Skeletal muscle tissue (tissue), 4 donors: ENCODE data around the gene FDXR. TPM values are rescaled to one million over a fixed set of nuclear protein-coding genes. Genes with fewer than 3 reads are reported as not detected.

Experiments used
- H3K27ac ChIP-seq: one replicate; pipeline ENCODE4 v1.7.0; 2013; ENCODE audit warnings: mild to moderate bottlenecking, low read depth, low read length, inconsistent platforms
- H3K27me3 ChIP-seq, 3 donors: one replicate each; pipeline ENCODE4 v1.7.0; 2013; ENCODE audit warnings: low read length in 3 of 3; ENCODE audit not compliant: control insufficient read depth in 3 of 3, insufficient read depth in 3 of 3
- H3K36me3 ChIP-seq, 3 donors: one replicate each; pipeline ENCODE4 v1.7.0; 2013; ENCODE audit warnings: low read length in 3 of 3; ENCODE audit not compliant: control insufficient read depth in 3 of 3, insufficient read depth in 3 of 3
- H3K4me1 ChIP-seq, 3 donors: one replicate each; pipeline ENCODE4 v1.7.0; 2013; ENCODE audit warnings: low read length in 3 of 3, mild to moderate bottlenecking in 3 of 3; ENCODE audit not compliant: control insufficient read depth in 3 of 3, insufficient read depth in 3 of 3
- H3K4me3 ChIP-seq, 3 donors: one replicate each; pipeline ENCODE4 v1.7.0; 2013; ENCODE audit warnings: low read length in 3 of 3
- H3K9ac ChIP-seq, 3 donors: one replicate each; pipeline ENCODE4 v1.7.0; 2013; ENCODE audit warnings: low read length in 3 of 3, mild to moderate bottlenecking in 3 of 3, moderate library complexity in 2 of 3, low read depth in 1 of 3
- H3K9me3 ChIP-seq, 3 donors: one replicate each; pipeline ENCODE4 v1.7.0; 2013; ENCODE audit warnings: low read length in 3 of 3; ENCODE audit not compliant: control insufficient read depth in 3 of 3
- total RNA-seq: library from RNA; depleted of rRNA; stranded (reverse); fragments of >200 nt; gene quantifications from one replicate; pipeline ENCODE4 v1.2.3, GENCODE V29; 2014
- donor health status: Osteomylitis.

The FDXR gene
- total RNA-seq, 1 donor from 2014 or later: 3.7 TPM

DNA sequence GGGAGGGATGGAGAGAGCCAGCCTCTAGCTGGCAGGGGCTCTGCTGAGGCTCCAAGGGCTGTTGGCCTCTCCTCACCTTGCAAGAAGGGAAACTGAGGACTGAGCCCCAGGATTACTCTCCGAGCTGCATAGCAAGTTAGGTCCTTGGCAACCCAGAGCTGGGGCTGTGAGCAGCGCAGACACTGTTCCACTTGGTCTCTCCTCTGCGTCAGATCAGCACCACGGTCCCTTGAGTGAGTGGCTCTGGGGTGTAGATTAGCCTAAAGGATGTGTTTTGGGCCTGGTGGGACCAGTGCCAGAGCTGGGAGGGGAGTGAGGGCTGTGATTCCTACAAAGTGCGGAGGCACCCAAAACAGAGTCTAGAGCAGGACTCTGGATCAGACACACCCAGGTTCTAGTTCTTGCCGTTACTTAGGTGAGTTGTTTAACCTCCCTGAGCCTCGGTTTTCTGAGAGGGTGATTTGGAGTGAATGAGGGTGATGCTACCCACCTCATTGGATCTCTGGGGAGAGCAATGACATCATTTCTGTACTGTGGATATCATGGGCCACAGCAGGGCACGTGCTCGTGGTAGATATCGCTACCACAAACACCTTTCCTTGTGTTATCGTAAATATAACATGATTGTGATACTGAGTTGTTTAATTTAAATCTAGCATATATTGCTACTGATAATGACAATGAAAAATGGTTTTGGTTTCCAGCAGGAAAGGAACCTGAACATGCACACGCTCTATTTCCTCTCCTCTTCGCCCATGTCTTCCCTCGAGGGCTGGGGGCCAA lies 28.8 kb upstream of the FDXR start:
- no peak overlapping the region for H3K4me3 ChIP-seq
- H3K9me3 ChIP-seq: no peaks in the 10 kb centered on the region
- H3K27me3 ChIP-seq: peaks cover 28 to 33% (median 32%) of the 10 kb centered on the region in 3 donors
- H3K27ac ChIP-seq: no peak overlapping the region
- no peaks in the 10 kb centered on the region for H3K36me3 ChIP-seq
- H3K4me1 ChIP-seq: no peaks in the 10 kb centered on the region
- H3K9ac ChIP-seq: no peak overlapping the region

DNA sequence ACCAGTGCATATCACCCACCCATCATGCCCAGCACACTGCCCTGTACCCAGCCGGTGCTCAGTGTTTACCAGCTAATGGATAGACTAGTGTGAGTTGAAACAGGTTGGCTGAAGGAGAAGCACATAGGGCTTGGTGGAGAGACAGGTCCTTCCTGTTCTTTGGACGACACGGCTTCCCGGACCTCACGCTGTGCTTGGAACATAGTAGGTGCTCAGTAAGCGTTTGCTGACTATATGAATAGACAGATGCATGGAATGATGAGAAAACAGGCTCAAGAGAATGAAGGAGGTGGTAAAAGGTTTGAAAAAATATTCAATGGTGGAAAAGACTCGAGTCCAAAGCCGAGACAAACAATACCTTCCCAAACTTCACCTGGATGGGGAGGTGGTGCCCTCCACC lies 27.4 kb upstream of the FDXR start:
- H3K27me3 ChIP-seq: peaks cover 34 to 45% (median 35%) of the 10 kb centered on the region in 3 donors
- no peaks in the 10 kb centered on the region for H3K9me3 ChIP-seq
- H3K27ac ChIP-seq: no peak overlapping the region
- no peaks in the 10 kb centered on the region for H3K4me1 ChIP-seq
- no peaks in the 10 kb centered on the region for H3K36me3 ChIP-seq
- H3K9ac ChIP-seq: no peak overlapping the region
- no peak overlapping the region for H3K4me3 ChIP-seq

DNA sequence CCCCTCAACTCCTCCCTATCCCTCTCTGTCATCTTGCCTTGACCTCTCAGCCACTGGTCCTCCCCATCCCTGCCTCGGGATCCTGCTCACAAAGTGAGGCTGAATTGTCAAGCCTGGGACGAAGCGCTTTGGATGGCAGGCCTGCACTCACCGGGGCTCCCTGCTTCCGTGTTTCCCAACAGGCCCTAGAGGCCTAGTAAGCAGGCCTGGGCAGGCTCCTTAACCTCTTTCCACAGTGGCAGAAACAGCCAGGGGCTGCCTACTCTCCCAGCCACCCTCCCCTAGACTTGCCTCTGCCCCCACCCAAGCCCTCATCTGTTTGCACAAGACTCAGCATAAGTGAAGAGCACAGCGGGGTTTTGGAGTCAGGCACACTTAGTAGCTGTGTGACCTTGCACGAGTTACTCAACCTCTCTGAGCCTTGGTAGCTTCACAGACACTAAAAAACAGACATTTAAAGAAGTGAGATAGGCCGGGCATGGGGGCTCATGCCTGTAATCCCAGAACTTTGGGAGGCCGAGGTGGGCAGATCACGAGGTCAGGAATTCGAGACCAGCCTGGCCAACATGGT lies 25.7 kb upstream of the FDXR start:
- no peak overlapping the region for H3K4me3 ChIP-seq
- peaks cover 29 to 48% (median 34%) of the 10 kb centered on the region in 3 donors for H3K27me3 ChIP-seq
- H3K9ac ChIP-seq: no peak overlapping the region
- H3K27ac ChIP-seq: no peak overlapping the region
- no peaks in the 10 kb centered on the region for H3K36me3 ChIP-seq
- peaks cover 0 to 2% (median 0%) of the 10 kb centered on the region in 3 donors for H3K4me1 ChIP-seq
- no peaks in the 10 kb centered on the region for H3K9me3 ChIP-seq

- Histone ChIP-seq H3K4me1 (peaks cover 0 to 3% (median 3%) of the 10 kb centered on the region in 3 donors), H3K36me3 (no peaks in the 10 kb centered on the region), H3K27me3 (peaks cover 35 to 59% (median 44%) of the 10 kb centered on the region in 3 donors), H3K4me3 (no peak overlapping the region), H3K9me3 (no peaks in the 10 kb centered on the region), H3K27ac (no peak overlapping the region), H3K9ac (no peak overlapping the region)
Measured at GRCh38 chr17:74893936-74894671, 21.3 kb upstream of the FDXR start.

DNA sequence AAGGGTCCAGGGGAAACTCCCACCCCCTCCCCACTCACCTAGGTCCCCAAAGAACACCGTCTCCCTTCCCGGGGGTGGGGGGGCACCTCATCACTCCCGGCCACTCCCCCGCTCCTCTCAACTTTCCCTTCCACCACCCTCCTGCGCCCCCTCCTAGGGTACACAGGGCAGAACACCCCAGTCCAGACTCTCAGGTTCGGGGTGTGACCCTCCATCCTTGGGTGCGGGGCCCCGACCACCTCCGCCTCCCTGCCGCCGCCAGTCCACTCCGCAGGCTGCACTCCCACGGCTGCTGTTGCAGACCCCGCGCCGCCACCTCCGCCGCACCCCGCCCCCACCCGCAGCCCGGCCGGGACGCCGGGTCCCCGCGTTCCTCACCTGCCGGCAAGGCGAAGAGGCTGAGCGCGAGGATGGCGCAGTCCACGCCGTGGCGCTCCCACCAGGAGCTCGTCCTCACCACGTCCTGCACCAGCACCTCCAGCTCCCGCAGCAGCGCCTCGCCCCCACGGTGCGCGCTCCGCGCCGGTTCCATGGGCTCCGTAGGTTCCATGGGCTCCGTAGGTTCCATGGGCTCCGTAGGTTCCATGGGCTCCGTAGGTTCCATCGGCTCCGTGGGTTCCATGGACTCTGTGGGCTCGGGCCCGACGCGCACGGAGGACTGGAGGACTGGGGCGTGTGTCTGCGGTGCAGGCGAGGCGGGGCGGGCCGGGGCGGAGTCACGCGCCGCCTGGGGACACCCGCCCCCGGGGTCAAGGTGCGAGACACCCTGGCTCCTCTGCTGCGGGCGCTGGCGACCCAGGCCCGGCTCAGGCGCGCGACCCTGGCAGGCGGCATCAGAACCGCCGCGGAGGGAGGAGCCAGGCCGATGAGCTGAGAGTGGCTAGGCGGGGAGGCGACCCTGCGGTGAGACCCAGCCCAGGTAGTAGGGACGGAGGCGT lies 20.4 kb upstream of the FDXR start, which contains the start of gene FADS6:
Gene FADS6, minus strand, starts transcription at position 660 of the 938 bp plus-strand sequence. Its CDS starts 38 bp downstream, at position 622.
- Histone ChIP-seq H3K9ac (no peak within 1 kb of the TSS), H3K27me3 (peaks cover 35 to 67% (median 52%) of the 10 kb centered on the region in 3 donors), H3K4me1 (peaks cover 0 to 3% (median 3%) of the 10 kb centered on the region in 3 donors), H3K4me3 (peak within 1 kb of the TSS in 1 of 3 donors; percentile 43), H3K27ac (no peak within 1 kb of the TSS), H3K36me3 (no peaks in the 10 kb centered on the region), H3K9me3 (no peaks in the 10 kb centered on the region)

DNA sequence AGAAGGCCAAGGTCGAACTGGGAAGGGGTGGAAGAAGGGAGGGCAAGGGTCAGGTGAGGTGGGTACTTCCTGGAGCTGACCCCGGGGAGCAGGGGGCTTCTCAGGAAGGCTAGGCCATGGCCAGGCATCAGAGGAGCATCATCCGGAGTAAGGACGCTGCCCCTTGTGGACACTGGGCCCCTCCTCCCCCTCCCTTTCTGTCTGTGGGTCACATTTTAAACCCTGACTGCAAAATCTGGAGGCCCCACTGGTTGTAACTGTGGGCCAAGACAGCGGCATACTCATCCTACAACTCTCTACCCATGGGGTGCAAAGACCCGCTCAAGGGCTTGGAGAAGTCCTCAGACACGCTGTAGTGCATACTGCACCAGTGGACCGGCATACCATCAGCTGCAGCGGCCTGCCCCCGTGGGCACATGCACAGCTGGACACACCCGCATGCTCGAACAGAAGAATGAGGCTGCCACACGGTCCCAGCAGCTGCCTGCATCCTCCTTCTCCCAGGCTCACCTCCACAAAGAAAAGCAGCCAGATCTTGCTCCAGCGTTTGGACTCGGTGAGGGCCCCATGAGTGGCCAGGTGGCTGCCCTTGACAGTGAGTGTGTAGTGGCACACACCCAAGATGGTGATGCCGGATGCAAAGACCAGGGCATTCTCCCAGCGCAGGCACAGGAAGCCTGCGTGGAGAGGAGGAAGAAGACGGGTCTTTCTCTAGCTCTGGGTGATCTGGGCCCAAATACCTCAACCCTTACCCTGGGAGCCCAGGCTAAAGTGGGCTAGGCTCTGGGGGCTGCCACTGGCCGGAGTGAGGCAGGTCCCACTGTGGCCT lies 19.4 kb upstream of the FDXR start:
- H3K27me3 ChIP-seq: peaks cover 38 to 68% (median 53%) of the 10 kb centered on the region in 3 donors
- H3K4me1 ChIP-seq: peaks cover 0 to 3% (median 3%) of the 10 kb centered on the region in 3 donors
- H3K27ac ChIP-seq: no peak overlapping the region
- no peaks in the 10 kb centered on the region for H3K9me3 ChIP-seq
- H3K4me3 ChIP-seq: no peak overlapping the region
- H3K36me3 ChIP-seq: no peaks in the 10 kb centered on the region
- no peak overlapping the region for H3K9ac ChIP-seq

DNA sequence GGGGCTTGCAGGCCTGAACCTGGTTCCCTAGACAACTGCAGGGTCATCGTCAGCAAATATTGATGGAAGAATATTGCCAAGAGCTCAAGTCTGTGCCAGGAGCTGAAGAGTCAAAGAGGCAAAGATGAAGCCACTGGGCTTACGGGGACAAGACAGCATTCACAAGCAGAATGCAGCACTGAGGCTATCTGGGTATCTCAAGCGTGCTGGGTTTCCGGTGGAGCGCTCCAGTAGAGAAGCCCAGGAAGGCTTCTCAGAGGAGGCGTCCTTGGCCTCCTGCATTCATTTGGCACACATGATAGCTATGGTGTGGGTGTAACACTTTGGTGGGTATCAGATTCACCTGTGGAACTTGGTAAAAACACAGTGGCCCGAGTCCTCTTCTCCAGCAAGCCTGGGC lies 17.8 kb upstream of the FDXR start:
- peaks cover 0 to 3% (median 3%) of the 10 kb centered on the region in 3 donors for H3K4me1 ChIP-seq
- no peak overlapping the region for H3K27ac ChIP-seq
- H3K9ac ChIP-seq: no peak overlapping the region
- H3K36me3 ChIP-seq: no peaks in the 10 kb centered on the region
- no peaks in the 10 kb centered on the region for H3K9me3 ChIP-seq
- H3K4me3 ChIP-seq: no peak overlapping the region
- peaks cover 40 to 60% (median 51%) of the 10 kb centered on the region in 3 donors for H3K27me3 ChIP-seq

GRCh38 chr17:74888469-74888868 lies 15.7 kb upstream of the FDXR start:
- peaks cover 37 to 46% (median 42%) of the 10 kb centered on the region in 3 donors for H3K27me3 ChIP-seq

More at GRCh38 chr17:74888469-74888868, 15.7 kb upstream of the FDXR start:
- Histone ChIP-seq H3K4me3 (no peak overlapping the region), H3K27ac (no peak overlapping the region), H3K36me3 (no peaks in the 10 kb centered on the region), H3K9ac (no peak overlapping the region), H3K9me3 (no peaks in the 10 kb centered on the region), H3K4me1 (peaks cover 0 to 3% (median 2%) of the 10 kb centered on the region in 3 donors)
